HepG2 (cell line): ENCODE data around the gene PLSCR3. TPM values are rescaled to one million over a fixed set of nuclear protein-coding genes. Genes with fewer than 3 reads are reported as not detected.

Source experiments
- ATAC-seq: fragments of 200-7000 bp; cut with Tn5 transposase; 3 replicates; pipeline ENCODE4 v1.9.1; 2020; ENCODE audit warnings: mild to moderate bottlenecking, moderate library complexity
- BruUV-seq: library from RNA; stranded (reverse); fragments of 400-500 nt; replicated peaks from 2 replicates; lab custom pipeline; 2021; lab: Mats Ljungman, UMichigan
- CTCF ChIA-PET: fragments of 300-600 bp; formaldehyde crosslinking; extraction: SDS; loops from one replicate; lab custom pipeline; 2021; ENCODE audit warnings: low total read pairs, inconsistent platforms, low intra/inter-chr PET ratio; lab: Yijun Ruan, JAX
- POLR2A ChIA-PET: fragments of 350-600 bp; sonication (Branson Sonifier 250); formaldehyde crosslinking; loops from one replicate; lab custom pipeline; 2020; ENCODE audit warnings: antibody characterized with exemption, inconsistent platforms; lab: Yijun Ruan, JAX
- DNase-seq: peaks from one replicate; pipeline ENCODE4 v3.0.0-alpha.2; 2015; ENCODE audit warnings: low spot score
- FAIRE-seq: peaks from 3 replicates; lab custom pipeline; 2011; peaks lifted over from hg19 to GRCh38; lab: Jason Lieb, UNC
- H2AFZ ChIP-seq: one replicate; pipeline ENCODE4 v1.6.1; 2011; ENCODE audit warnings: low read length, inconsistent platforms
- H3K27ac ChIP-seq: fragments of 300-600 bp; 3 replicates; pipeline ENCODE4 v1.8.0; 2011; ENCODE audit warnings: mixed run types, mild to moderate bottlenecking, mixed read lengths, low read length, inconsistent platforms; ENCODE audit not compliant: insufficient read depth; ENCODE audit errors: extremely low read length
- H3K27me3 ChIP-seq, 2 experiments: fragments of 200-600 bp in 1 of 2; 2 replicates in 1 of 2; 3 replicates in 1 of 2; pipeline versions ENCODE4 v1.6.0 to v1.8.0; 2011; ENCODE audit warnings: low read length in 2 of 2, mild to moderate bottlenecking in 2 of 2, moderate library complexity in 2 of 2, inconsistent platforms in 1 of 2; ENCODE audit not compliant: insufficient read depth in 2 of 2, control insufficient read depth in 1 of 2
- H3K36me3 ChIP-seq, 2 experiments: fragments of 200-600 bp in 1 of 2; replicated peaks in 1 of 2; 2 replicates in 1 of 2; 3 replicates in 1 of 2; pipeline versions ENCODE4 v1.5.1 to v1.8.0; 2011; ENCODE audit warnings: low read length in 2 of 2, inconsistent platforms in 1 of 2; ENCODE audit not compliant: insufficient read depth in 2 of 2, control insufficient read depth in 1 of 2
- H3K4me1 ChIP-seq: 2 replicates; pipeline ENCODE4 v1.5.1; 2012; ENCODE audit warnings: low read length, inconsistent platforms; ENCODE audit not compliant: insufficient read depth
- H3K4me2 ChIP-seq: 2 replicates; pipeline ENCODE4 v1.6.0; 2011; ENCODE audit warnings: low read depth, low read length, inconsistent platforms
- H3K4me3 ChIP-seq, 3 experiments: fragments of 200-600 bp in 1 of 3; sonication (generic), shearing (Covaris generic) in 1 of 3; replicated peaks in 1 of 3; 2 replicates each; pipeline ENCODE4 v1.5.1; 2011 to 2016; ENCODE audit warnings: low read length in 3 of 3, inconsistent platforms in 2 of 3, low read depth in 2 of 3, mild to moderate bottlenecking in 2 of 3, control low read depth in 1 of 3, mixed read lengths in 1 of 3; ENCODE audit not compliant: insufficient read depth in 1 of 3
- H3K79me2 ChIP-seq: one replicate; pipeline ENCODE4 v1.6.1; 2011; ENCODE audit warnings: low read length, inconsistent platforms; ENCODE audit not compliant: insufficient read depth
- H3K9ac ChIP-seq: 2 replicates; pipeline ENCODE4 v1.6.0; 2011; ENCODE audit warnings: mild to moderate bottlenecking, low read depth, low read length, inconsistent platforms; ENCODE audit not compliant: insufficient read depth
- H3K9me3 ChIP-seq: 2 replicates; pipeline ENCODE4 v1.5.1; 2012; ENCODE audit warnings: mild to moderate bottlenecking, low read length
- H4K20me1 ChIP-seq: 2 replicates; pipeline ENCODE4 v1.6.0; 2011; ENCODE audit warnings: inconsistent platforms, mild to moderate bottlenecking, low read length, moderate library complexity; ENCODE audit not compliant: insufficient read depth
- AHR ChIP-seq: IDR thresholded peaks from 2 replicates; pipeline ENCODE4 v1.6.1; 2018; ENCODE audit warnings: missing genetic modification reagents, missing compliant biosample characterization
- CBX5 ChIP-seq: sonication (generic); formaldehyde crosslinking; IDR thresholded peaks from 2 replicates; pipeline ENCODE4 v1.4.0; 2020; ENCODE audit warnings: missing genetic modification reagents, borderline replicate concordance
- DMTF1 ChIP-seq: sonication (generic); formaldehyde crosslinking; IDR thresholded peaks from 2 replicates; pipeline ENCODE4 v1.4.0; 2020; ENCODE audit warnings: mild to moderate bottlenecking, missing genetic modification reagents
- NFKBIZ ChIP-seq: IDR thresholded peaks from 2 replicates; pipeline ENCODE4 v1.6.1; 2018; ENCODE audit warnings: missing genetic modification reagents, missing compliant biosample characterization
- NFYB ChIP-seq: sonication (generic); formaldehyde crosslinking; IDR thresholded peaks from 2 replicates; pipeline ENCODE4 v1.4.0; 2020; ENCODE audit warnings: missing genetic modification reagents
- REL ChIP-seq: sonication (generic); formaldehyde crosslinking; conservative IDR thresholded peaks from 2 replicates; pipeline ENCODE4 v1.8.0; 2022; ENCODE audit warnings: mild to moderate bottlenecking, missing genetic modification reagents, moderate library complexity
- SAFB2 ChIP-seq: sonication (generic); formaldehyde crosslinking; IDR thresholded peaks from 2 replicates; pipeline ENCODE4 v1.5.1; 2020; ENCODE audit warnings: missing genetic modification reagents, low read depth, mild to moderate bottlenecking, borderline replicate concordance
- ZKSCAN8 ChIP-seq: IDR thresholded peaks from 2 replicates; pipeline ENCODE4 v1.6.1; 2016; ENCODE audit warnings: borderline replicate concordance, missing genetic modification reagents, missing compliant biosample characterization
- ZNF260 ChIP-seq: sonication (generic); formaldehyde crosslinking; IDR thresholded peaks from 2 replicates; pipeline ENCODE4 v1.4.0; 2020; ENCODE audit warnings: missing genetic modification reagents, low read depth, mild to moderate bottlenecking, borderline replicate concordance
- WGBS: methylation state at CpG from one replicate; pipeline ENCODE4 v1.1.6; 2017; ENCODE audit warnings: low lambda C conversion rate; 5-methylcytosine and 5-hydroxymethylcytosine counted together
- in situ Hi-C: cut with HindIII; loops from 2 replicates; pipeline ENCODE4 v1.10.0; 2017; ENCODE audit warnings: low pct_unique_long_range_greater_than_20kb; ENCODE audit not compliant: extremely low pct_ligation_motif_present
- intact Hi-C: fragments of 100-400 bp; cut with micrococcal nuclease; formaldehyde crosslinking; loops from one replicate; pipeline ENCODE4 v1.10.0; 2022; ENCODE audit not compliant: unreplicated experiment
- polyA plus RNA-seq, 8 experiments: library from polyadenylated mRNA; depleted of rRNA in 3 of 8; stranded (reverse) in 7 of 8; unstranded in 1 of 8; fragments of >200 nt; fragmentation: Illumina TruSeq in 4 of 8; extraction: Trizol in 4 of 8; gene quantifications; 2 replicates each; pipeline versions ENCODE4 v1.2.1 to v1.2.3, GENCODE V29; 2011 to 2016; ENCODE audit warnings: low read depth in 4 of 8, missing spikeins in 1 of 8, mixed read lengths in 1 of 8; ENCODE audit not compliant: insufficient read depth in 1 of 8
- total RNA-seq, 5 experiments: library from RNA; depleted of rRNA; stranded (reverse); fragments of >200 nt; fragmentation: Illumina TruSeq; extraction: Trizol; gene quantifications; 2 replicates each; pipeline ENCODE4 v1.2.3, GENCODE V29; 2016; ENCODE audit warnings: low read depth in 1 of 5
- TF ChIP-seq, protein P1 (sequence below): sonication (generic); formaldehyde crosslinking; IDR thresholded peaks from 2 replicates; pipeline ENCODE4 v1.5.1; 2020; ENCODE audit warnings: mild to moderate bottlenecking, missing genetic modification reagents, borderline replicate concordance

The PLSCR3 gene
- total and polyA plus RNA-seq, 2 of the 13 experiments (the other 11 are each of a cell fraction or from before 2014, with no cell fraction given): 5.6 to 6.2 TPM

- POLR2A ChIA-PET: interaction anchor here (2.4 kb wide), 1 partner anchor 15 kb away, joined by 12 read pairs; the partner anchor contains the start of gene TMEM256
- no TSS peak for BruUV-seq
- no peak for TF ChIP-seq AHR (CRISPR knock-in tag)
- TF ChIP-seq, protein P1, sequence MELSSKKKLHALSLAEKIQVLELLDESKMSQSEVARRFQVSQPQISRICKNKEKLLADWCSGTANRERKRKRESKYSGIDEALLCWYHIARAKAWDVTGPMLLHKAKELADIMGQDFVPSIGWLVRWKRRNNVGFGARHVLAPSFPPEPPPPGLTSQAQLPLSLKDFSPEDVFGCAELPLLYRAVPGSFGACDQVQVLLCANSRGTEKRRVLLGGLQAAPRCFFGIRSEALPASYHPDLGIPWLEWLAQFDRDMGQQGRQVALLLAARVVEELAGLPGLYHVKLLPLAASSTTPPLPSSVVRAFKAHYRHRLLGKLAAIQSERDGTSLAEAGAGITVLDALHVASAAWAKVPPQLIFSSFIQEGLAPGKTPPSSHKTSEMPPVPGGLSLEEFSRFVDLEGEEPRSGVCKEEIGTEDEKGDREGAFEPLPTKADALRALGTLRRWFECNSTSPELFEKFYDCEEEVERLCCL (CRISPR knock-in tag): no peak
- TF ChIP-seq SAFB2: no peak
- no peak for TF ChIP-seq NFYB
- TF ChIP-seq CBX5: no peak
- TF ChIP-seq ZKSCAN8 (CRISPR knock-in tag): no peak
- no peak for TF ChIP-seq ZNF260
- no peak for TF ChIP-seq NFKBIZ
- TF ChIP-seq REL (CRISPR knock-in tag): no peak
- no peak for TF ChIP-seq DMTF1 (CRISPR knock-in tag)
- TF ChIP-seq, all 625 proteins: peak for 0
Observed at GRCh38 chr17:7388856-7389255, 5.5 kb downstream of the PLSCR3 start.

More at GRCh38 chr17:7388856-7389255, 5.5 kb downstream of the PLSCR3 start:
- intact Hi-C loops (no loop called here), in situ Hi-C loops (no loop called here)
- no peak overlapping the region for H3K9ac ChIP-seq
- peaks cover 0 to 2% of the 10 kb centered on the region in 2 experiments; a peak in 2 of 5 replicates for H3K36me3 ChIP-seq
- no peak overlapping the region for H2AFZ ChIP-seq
- H4K20me1 ChIP-seq: no peaks in the 10 kb centered on the region
- WGBS: 87% methylated on average over 3 of the region's 10 CpGs
- H3K4me3 ChIP-seq: no peak overlapping the region
- no peaks in the 10 kb centered on the region for H3K79me2 ChIP-seq
- CTCF ChIA-PET: no interaction called here
- FAIRE-seq (no peak), ATAC-seq (no peak), DNase-seq (no peak)
- H3K27ac ChIP-seq: no peak overlapping the region
- no peaks in the 10 kb centered on the region for H3K9me3 ChIP-seq
- peaks cover 7% of the 10 kb centered on the region; the same call in 1 of the 2 replicates for H3K4me1 ChIP-seq
- H3K4me2 ChIP-seq: no peak overlapping the region
- H3K27me3 ChIP-seq: no peaks in the 10 kb centered on the region
